ENCODE results near the gene HLF. TPM values are rescaled to one million over a fixed set of nuclear protein-coding genes. Genes with fewer than 3 reads are reported as not detected.
A peak's percentile ranks its signal among the peaks of the same experiment; 100 is the strongest.

Gene HLF
- total RNA-seq, 2 experiments from 2014 or later = 3.4 to 3.5 TPM

DNA sequence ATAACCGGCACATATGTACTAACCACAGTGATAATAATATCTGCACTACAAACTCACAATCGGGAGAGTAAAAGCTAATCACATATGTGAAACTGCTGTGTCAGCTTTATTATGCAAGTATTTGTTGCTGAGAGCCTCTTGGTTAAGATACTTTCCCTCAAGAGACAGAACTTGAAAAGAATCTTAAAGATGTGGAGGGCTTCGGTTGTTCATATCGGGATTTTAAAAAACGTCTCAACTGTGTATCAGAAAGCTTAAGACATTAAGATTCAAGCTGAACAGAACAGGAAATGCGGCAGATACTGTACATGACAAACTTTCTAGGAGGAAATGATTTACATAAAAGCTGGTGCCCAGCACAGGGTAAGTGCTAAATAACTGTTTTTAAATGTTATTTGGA is 27.5 kb upstream of the HLF start:
- intact Hi-C loops (cut with micrococcal nuclease) = loop anchor here (1.0 to 10.0 kb wide), 3 partner anchors 107 to 188 kb away; partner anchors contain the start of gene MMD
- H3K27ac Mint-ChIP-seq = no peak overlapping the region
- POLR2A ChIA-PET = interaction anchor here (0.9 to 2.1 kb wide), 3 partner anchors 29 to 144 kb away, joined by 3 to 8 read pairs (median 3); no protein-coding TSS in a partner anchor

DNA sequence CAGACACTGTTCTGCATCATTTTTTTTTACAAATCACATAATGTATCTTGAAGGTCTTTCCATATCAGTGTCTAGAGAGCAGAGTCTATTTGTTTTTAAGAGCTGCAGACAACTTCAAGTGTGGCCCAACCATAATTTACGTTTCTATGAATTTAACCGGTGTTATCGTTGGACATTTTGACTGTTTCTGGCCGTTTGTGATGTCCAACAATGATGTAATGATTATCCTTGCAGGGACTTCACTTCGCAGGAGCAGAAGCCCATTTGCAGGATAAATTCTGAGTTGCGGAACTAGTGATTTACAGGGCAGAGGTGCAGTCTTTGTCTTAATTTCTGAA is 26.9 kb upstream of the HLF start:
- intact Hi-C loops (cut with micrococcal nuclease) = loop anchor here (1.0 to 10.0 kb wide), 7 partner anchors 26 to 269 kb away; partner anchors contain the start of genes COX11, HLF, MMD and STXBP4
- H3K4me1 Mint-ChIP-seq (ENCODE audit: low read depth) = peaks cover 16% of the 10 kb centered on the region

More for the DNA sequence above, 27.5 kb upstream of the HLF start:
- Mint-ChIP-seq H3K4me3 (no peak overlapping the region), H3K27me3 (peaks cover 8% of the 10 kb centered on the region), H3K4me1 (ENCODE audit: low read depth) (peaks cover 16% of the 10 kb centered on the region), H3K36me3 (no peaks in the 10 kb centered on the region), H3K9me3 (peaks cover 3% of the 10 kb centered on the region)
- CTCF ChIA-PET = interaction anchor here (0.7 to 2.8 kb wide), 5 partner anchors 27 to 244 kb away, joined by 3 to 17 read pairs (median 4); partner anchors contain the start of gene HLF
- no peak for DNase-seq

DNA sequence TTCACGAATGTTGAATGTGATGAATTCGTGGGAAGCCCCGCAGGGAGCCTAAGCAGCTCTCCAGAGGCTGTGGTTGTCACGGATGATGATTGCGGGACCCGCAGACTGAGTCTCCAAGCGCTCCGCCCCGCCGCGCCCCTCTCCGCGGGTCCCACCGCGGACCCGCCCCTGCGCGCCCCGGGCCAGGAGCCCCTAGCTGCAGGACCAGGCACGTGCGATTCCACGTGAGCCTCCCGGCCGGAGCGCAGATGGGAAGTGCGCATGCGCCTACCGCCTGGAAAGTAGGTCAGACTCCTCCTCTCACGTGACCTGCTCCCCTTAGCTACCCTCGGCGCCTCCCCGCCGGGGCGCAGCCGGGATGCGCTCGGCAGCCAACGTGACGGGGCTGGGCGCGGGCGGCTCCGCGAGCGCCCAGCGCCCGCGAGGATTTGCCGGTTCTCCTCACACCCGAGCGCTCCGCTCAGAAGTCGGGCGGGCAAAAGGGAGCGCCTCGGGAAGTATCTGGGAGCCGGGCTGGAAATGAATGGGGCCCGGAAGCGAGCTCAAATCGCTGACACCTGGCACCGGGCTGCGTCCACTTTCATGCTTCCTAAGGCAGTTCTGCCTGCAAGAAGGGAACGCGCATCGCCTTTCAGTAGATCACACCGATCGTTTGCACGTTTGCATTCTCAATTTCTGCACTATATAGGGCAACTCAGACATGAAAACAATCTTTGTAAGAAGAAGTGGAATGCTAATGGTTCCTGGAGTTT is 26.4 kb upstream of the HLF start:
- intact Hi-C loops (cut with micrococcal nuclease) = loop anchor here (1.0 to 10.0 kb wide), 6 partner anchors 26 to 270 kb away; partner anchors contain the start of genes COX11, HLF, MMD and STXBP4
- Mint-ChIP-seq H3K36me3 (no peaks in the 10 kb centered on the region), H3K9me3 (no peaks in the 10 kb centered on the region), H3K4me3 (peak overlapping the region; percentile 81), H3K27me3 (peaks cover 12% of the 10 kb centered on the region), H3K27ac (no peak overlapping the region), H3K4me1 (ENCODE audit: low read depth) (peaks cover 16% of the 10 kb centered on the region)
- ChIA-PET POLR2A (interaction anchor here (0.9 to 2.1 kb wide), 4 partner anchors 26 to 145 kb away, joined by 3 to 8 read pairs (median 4); no protein-coding TSS in a partner anchor), CTCF (interaction anchor here (0.7 to 2.8 kb wide), 9 partner anchors 21 to 248 kb away, joined by 3 to 17 read pairs (median 3); partner anchors contain the start of gene HLF)
- DNase-seq = peak; percentile 91

More for the DNA sequence above, 26.9 kb upstream of the HLF start:
- ChIA-PET CTCF (interaction anchor here (0.7 to 2.8 kb wide), 9 partner anchors 21 to 248 kb away, joined by 3 to 17 read pairs (median 4); partner anchors contain the start of gene HLF), POLR2A (interaction anchor here (0.9 to 2.1 kb wide), 4 partner anchors 26 to 145 kb away, joined by 3 to 8 read pairs (median 4); no protein-coding TSS in a partner anchor)
- Mint-ChIP-seq H3K36me3 (no peaks in the 10 kb centered on the region), H3K4me3 (peak overlapping the region; percentile 53), H3K27ac (no peak overlapping the region), H3K27me3 (peaks cover 8% of the 10 kb centered on the region), H3K9me3 (no peaks in the 10 kb centered on the region)
- no peak for DNase-seq

DNA sequence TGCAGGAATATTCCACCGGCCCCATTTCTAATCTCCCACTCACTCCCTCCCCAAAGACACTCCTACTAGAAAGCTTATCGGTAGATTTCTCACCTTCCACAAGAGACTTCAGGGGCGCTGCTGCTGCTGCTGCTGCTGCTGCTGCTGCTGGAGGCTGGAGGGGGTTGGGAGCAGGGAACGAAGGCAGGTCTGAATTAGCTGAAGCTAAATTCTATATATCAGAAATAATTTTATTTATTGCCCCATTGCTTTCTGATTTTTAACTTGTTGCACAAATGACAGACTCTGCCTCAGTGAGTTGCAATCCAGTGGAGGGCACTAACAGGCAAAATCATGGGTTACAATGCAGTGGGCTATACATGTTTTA is 25.8 kb upstream of the HLF start:
- POLR2A ChIA-PET = interaction anchor here (1.6 to 2.1 kb wide), 3 partner anchors 25 to 106 kb away, joined by 3 to 8 read pairs (median 5); no protein-coding TSS in a partner anchor
- CTCF ChIA-PET = interaction anchor here (0.7 to 2.8 kb wide), 7 partner anchors 20 to 247 kb away, joined by 3 to 17 read pairs (median 4); partner anchors contain the start of gene HLF

DNA sequence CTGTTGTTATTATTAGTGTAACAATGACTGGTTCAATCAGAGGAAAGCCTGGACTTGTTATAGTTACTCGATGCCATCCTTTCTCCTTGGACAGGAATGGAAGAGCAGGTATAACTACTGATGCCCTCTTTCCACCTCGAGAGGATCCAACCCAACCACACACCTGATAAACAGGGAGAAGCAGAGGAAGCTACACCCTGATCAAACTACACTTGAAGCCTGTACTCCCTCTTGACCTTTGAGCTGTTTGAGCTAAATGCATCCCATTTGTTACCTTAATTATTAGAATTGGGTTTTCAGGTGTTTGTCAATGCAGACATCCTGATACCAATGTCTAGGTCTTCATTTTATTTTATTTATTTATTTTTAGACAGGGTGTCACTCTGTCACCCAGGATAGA is 23.7 kb upstream of the HLF start:
- H3K4me1 Mint-ChIP-seq (ENCODE audit: low read depth) = peaks cover 16% of the 10 kb centered on the region
- CTCF ChIA-PET = no interaction called here
- H3K9me3 Mint-ChIP-seq = no peaks in the 10 kb centered on the region
- H3K36me3 Mint-ChIP-seq = no peaks in the 10 kb centered on the region
- POLR2A ChIA-PET = no interaction called here
- H3K4me3 Mint-ChIP-seq = no peak overlapping the region
- no peak for DNase-seq
- intact Hi-C loops (cut with micrococcal nuclease) = no loop called here
- peaks cover 22% of the 10 kb centered on the region for H3K27me3 Mint-ChIP-seq
- no peak overlapping the region for H3K27ac Mint-ChIP-seq

More for the DNA sequence above, 25.8 kb upstream of the HLF start:
- Mint-ChIP-seq H3K4me1 (ENCODE audit: low read depth) (peaks cover 16% of the 10 kb centered on the region), H3K27me3 (peaks cover 12% of the 10 kb centered on the region), H3K27ac (no peak overlapping the region), H3K36me3 (no peaks in the 10 kb centered on the region), H3K4me3 (peak overlapping the region; percentile 81), H3K9me3 (no peaks in the 10 kb centered on the region)
- peak; percentile 11 for DNase-seq
- intact Hi-C loops (cut with micrococcal nuclease) = loop anchor here (1.0 to 10.0 kb wide), 6 partner anchors 25 to 270 kb away; partner anchors contain the start of genes COX11, HLF, MMD and STXBP4

DNA sequence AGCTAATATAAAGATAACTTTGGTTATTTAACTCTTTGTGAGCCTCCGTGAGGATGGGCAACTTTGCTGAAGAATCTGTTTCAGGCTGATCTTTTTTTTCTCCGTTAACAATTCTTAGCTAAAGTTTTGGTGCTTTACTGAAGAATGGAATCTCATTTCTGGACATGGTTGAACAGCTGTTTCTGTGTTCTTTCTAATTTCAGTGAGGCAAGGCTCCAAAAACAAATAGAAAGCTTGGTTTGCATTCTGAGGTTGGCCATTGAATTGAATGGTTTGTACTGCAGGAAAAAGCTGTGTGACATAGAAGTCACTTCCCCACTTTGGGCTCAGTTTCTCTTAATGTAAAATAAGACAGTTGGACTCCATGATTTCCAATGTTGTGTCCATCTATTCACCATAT is 22.3 kb upstream of the HLF start:
- H3K9me3 Mint-ChIP-seq = no peaks in the 10 kb centered on the region
- H3K27me3 Mint-ChIP-seq = peaks cover 27% of the 10 kb centered on the region
- no peak for DNase-seq
- ChIA-PET POLR2A (no interaction called here), CTCF (interaction anchor here (1.0 kb wide), 1 partner anchor 249 kb away, joined by 4 read pairs; no protein-coding TSS in a partner anchor)
- intact Hi-C loops (cut with micrococcal nuclease) = no loop called here
- no peaks in the 10 kb centered on the region for H3K36me3 Mint-ChIP-seq
- H3K4me1 Mint-ChIP-seq (ENCODE audit: low read depth) = peaks cover 10% of the 10 kb centered on the region
- no peak overlapping the region for H3K4me3 Mint-ChIP-seq
- H3K27ac Mint-ChIP-seq = no peak overlapping the region

DNA sequence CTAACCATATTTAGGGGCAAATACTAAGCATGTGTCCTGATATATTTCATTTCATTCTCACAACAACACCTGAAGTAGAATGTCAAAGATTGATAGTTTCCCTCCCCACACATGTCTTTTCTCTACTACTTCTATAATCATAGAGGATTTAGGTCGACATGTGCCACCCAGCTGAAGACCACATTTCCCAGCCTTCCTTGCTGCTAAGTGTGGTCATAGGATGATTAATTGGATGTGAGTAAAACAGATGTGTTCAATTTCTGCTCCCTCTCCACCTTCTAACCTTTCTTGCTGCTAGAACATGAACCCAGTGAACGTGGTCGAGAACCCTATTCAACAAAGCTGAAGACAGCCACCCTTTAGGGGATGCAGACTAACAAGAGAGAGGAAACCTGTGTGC is 18.8 kb upstream of the HLF start:
- no peak overlapping the region for H3K27ac Mint-ChIP-seq
- no peak overlapping the region for H3K4me3 Mint-ChIP-seq
- ChIA-PET POLR2A (no interaction called here), CTCF (no interaction called here)
- no peaks in the 10 kb centered on the region for H3K36me3 Mint-ChIP-seq
- no peaks in the 10 kb centered on the region for H3K9me3 Mint-ChIP-seq
- peaks cover 29% of the 10 kb centered on the region for H3K27me3 Mint-ChIP-seq
- intact Hi-C loops (cut with micrococcal nuclease) = no loop called here
- no peak for DNase-seq
- no peaks in the 10 kb centered on the region for H3K4me1 Mint-ChIP-seq (ENCODE audit: low read depth)

DNA sequence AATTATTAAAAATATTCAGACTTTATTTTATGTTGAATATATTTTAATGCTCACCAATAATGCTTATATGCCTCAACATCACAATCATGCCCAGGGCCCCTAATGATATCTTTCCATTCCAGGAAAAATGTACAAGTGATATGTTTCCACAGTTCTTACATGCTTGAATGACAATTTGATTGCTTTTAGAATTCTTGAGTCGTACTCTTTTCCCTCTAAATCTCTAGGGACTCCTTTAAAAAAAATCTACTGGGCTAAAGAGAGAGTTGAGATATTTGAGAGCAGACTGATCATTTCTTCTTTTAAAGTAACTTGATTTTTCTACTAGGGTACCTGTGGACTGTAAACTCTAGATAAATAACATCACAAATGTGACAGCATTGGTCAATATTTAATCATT is 18.2 kb upstream of the HLF start:
- no peak overlapping the region for H3K4me3 Mint-ChIP-seq
- ChIA-PET POLR2A (no interaction called here), CTCF (no interaction called here)
- intact Hi-C loops (cut with micrococcal nuclease) = no loop called here
- H3K4me1 Mint-ChIP-seq (ENCODE audit: low read depth) = no peaks in the 10 kb centered on the region
- H3K36me3 Mint-ChIP-seq = no peaks in the 10 kb centered on the region
- peaks cover 29% of the 10 kb centered on the region for H3K27me3 Mint-ChIP-seq
- no peak overlapping the region for H3K27ac Mint-ChIP-seq
- DNase-seq = no peak
- no peaks in the 10 kb centered on the region for H3K9me3 Mint-ChIP-seq

DNA sequence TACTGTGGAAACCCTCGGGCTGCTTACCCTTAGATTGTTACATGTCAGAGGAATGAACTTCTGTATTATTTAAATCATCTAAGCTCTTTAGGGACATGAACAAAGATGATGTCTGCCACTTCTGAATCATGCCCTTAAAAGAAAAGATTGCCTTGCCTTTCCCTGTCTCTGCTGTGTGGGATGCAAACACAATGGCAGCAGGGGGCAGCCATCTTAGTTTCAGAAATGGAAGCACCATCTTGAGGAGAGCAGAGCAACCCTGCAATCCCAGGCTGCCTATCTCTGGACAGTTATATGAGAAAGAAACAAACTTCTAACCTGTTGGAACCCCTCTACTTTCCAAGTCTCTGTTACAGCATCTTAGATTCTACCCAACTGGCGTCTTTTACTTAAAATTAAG is 16.7 kb upstream of the HLF start:
- POLR2A ChIA-PET = no interaction called here
- no peaks in the 10 kb centered on the region for H3K36me3 Mint-ChIP-seq
- H3K27me3 Mint-ChIP-seq = peaks cover 24% of the 10 kb centered on the region
- DNase-seq = no peak
- H3K4me3 Mint-ChIP-seq = no peak overlapping the region
- H3K4me1 Mint-ChIP-seq (ENCODE audit: low read depth) = no peaks in the 10 kb centered on the region
- no peaks in the 10 kb centered on the region for H3K9me3 Mint-ChIP-seq
- CTCF ChIA-PET = no interaction called here
- H3K27ac Mint-ChIP-seq = no peak overlapping the region
- intact Hi-C loops (cut with micrococcal nuclease) = no loop called here

DNA sequence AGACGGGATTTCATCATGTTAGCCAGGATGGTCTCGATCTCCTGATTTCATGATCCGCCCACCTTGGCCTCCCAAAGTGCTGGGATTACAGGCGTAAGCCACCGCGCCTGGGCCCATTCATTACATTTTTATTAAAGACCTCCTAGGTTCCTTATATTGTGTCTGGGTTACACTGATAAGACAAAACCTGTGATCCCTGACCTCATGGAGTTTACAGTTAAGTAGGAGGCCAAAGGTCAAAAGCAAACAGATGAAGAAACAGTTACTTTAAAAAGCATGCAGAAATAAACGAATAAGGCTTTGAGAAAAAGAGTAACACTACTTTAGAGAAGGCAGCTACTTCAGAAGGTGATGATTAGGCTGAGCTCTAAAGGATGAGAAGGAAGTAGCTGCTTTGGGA is 14.9 kb upstream of the HLF start:
- H3K9me3 Mint-ChIP-seq = no peaks in the 10 kb centered on the region
- H3K4me3 Mint-ChIP-seq = no peak overlapping the region
- POLR2A ChIA-PET = no interaction called here
- no peak for DNase-seq
- no peak overlapping the region for H3K27ac Mint-ChIP-seq
- CTCF ChIA-PET = no interaction called here
- no peaks in the 10 kb centered on the region for H3K4me1 Mint-ChIP-seq (ENCODE audit: low read depth)
- no peaks in the 10 kb centered on the region for H3K36me3 Mint-ChIP-seq
- intact Hi-C loops (cut with micrococcal nuclease) = no loop called here
- peaks cover 19% of the 10 kb centered on the region for H3K27me3 Mint-ChIP-seq

DNA sequence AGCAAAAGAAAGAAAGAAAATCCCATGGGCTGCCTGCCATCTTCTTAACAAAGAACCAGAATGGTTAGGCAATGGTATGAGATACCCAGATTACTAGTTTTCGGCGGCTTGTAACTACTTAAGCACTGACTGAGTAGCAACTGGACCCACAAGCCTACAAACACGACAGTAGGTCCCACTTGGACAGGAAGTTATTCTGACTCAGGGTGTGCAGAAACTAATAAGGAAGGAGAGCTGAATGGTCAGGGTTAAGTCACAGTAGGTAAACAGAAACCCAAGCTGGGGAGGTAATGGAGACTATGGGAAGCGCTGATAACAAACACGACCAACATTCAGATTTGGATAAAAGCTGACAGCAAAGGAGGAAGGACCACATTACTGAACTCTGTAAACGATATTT is 10.4 kb upstream of the HLF start:
- no peaks in the 10 kb centered on the region for H3K9me3 Mint-ChIP-seq
- no peaks in the 10 kb centered on the region for H3K36me3 Mint-ChIP-seq
- no peak overlapping the region for H3K4me3 Mint-ChIP-seq
- POLR2A ChIA-PET = no interaction called here
- CTCF ChIA-PET = interaction anchor here (1.2 to 1.3 kb wide), 2 partner anchors 10 to 261 kb away, joined by 3 to 4 read pairs; partner anchors contain the start of gene HLF
- no peak for DNase-seq
- H3K27me3 Mint-ChIP-seq = peaks cover 15% of the 10 kb centered on the region
- H3K27ac Mint-ChIP-seq = no peak overlapping the region
- H3K4me1 Mint-ChIP-seq (ENCODE audit: low read depth) = no peaks in the 10 kb centered on the region
- intact Hi-C loops (cut with micrococcal nuclease) = no loop called here

DNA sequence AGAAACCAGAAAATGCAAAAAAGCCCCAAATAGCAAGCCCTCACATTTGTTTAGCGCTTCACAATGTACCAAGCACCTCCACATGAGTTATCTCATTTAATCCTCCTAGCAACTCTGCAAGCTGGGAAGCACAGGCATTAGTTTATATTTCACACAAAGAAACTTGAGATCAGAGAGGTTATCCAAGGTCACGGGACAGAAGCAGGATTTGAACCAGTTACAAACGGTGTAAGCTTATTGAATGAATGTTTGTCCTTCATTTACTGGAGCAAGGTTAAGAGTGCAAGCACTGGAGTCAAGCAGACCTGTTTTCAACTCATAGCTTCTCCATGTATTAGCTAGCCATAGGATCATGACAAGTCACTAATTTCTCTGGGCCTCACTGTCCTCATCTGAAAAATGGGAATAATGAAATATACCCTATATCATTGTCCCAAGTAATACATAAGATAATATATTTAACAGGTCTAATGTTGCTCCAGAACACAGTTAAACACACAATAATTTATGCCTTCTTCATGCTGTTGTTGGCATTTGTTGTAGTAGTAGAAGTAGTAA is 6.1 kb upstream of the HLF start:
- Mint-ChIP-seq H3K27ac (no peak overlapping the region), H3K27me3 (peaks cover 27% of the 10 kb centered on the region)

More for the DNA sequence above, 6.1 kb upstream of the HLF start:
- Mint-ChIP-seq H3K4me3 (no peak overlapping the region), H3K36me3 (no peaks in the 10 kb centered on the region), H3K9me3 (no peaks in the 10 kb centered on the region), H3K4me1 (ENCODE audit: low read depth) (peaks cover 5% of the 10 kb centered on the region)
- intact Hi-C loops (cut with micrococcal nuclease) = no loop called here
- POLR2A ChIA-PET = no interaction called here
- no peak for DNase-seq
- CTCF ChIA-PET = interaction anchor here (1.2 kb wide), 1 partner anchor 20 kb away, joined by 3 read pairs; no protein-coding TSS in a partner anchor

All from activated CD4-positive, alpha-beta memory T cell treated with anti-CD3 and anti-CD28 coated beads for 36 hours (primary cell).